ENCODE measurements around the gene AMZ1.
"Not testable (repeated sequence)": the region's sequence is repeated elsewhere in the genome, so short reads cannot be mapped to it uniquely, and the experiment has no call there.

The AMZ1 gene

GRCh38 chr7:2678454-2678853, 9.5 kb upstream of the AMZ1 start:
- H3K79me1 ChIP-seq (ENCODE audit: low read length); H3K18ac ChIP-seq (ENCODE audit: low read length); H3K79me2 ChIP-seq (ENCODE audit: control insufficient read depth, insufficient read depth, low read length); H4K5ac ChIP-seq (ENCODE audit: low read length); H3K27me3 ChIP-seq (ENCODE audit: insufficient read depth, low read length, poor library complexity); H4K8ac ChIP-seq (ENCODE audit: low read depth, low read length); H2BK15ac ChIP-seq (replicated peaks; ENCODE audit: low read depth); H3K4ac ChIP-seq (ENCODE audit: low read depth, low read length); H3K4me3 ChIP-seq (ENCODE audit: low read length); H3K27ac ChIP-seq (ENCODE audit: low read depth, low read length); H3K36me3 ChIP-seq (ENCODE audit: control insufficient read depth, insufficient read depth, low read length); H3K4me2 ChIP-seq (ENCODE audit: low read length); H3K56ac ChIP-seq (ENCODE audit: low read length); H2AK5ac ChIP-seq (ENCODE audit: low read length); DNase-seq; H2BK5ac ChIP-seq (ENCODE audit: low read length); H2BK120ac ChIP-seq (ENCODE audit: low read depth, low read length); H3K4me1 ChIP-seq (ENCODE audit: control insufficient read depth, low read depth, low read length); H3K9ac ChIP-seq (ENCODE audit: low read length); H3K23ac ChIP-seq (ENCODE audit: low read length): not testable (repeated sequence)
- no CpG with 5 or more reads among the region's 15 CpGs for WGBS (ENCODE audit: extremely low coverage, insufficient coverage, low lambda C conversion rate)

GRCh38 chr7:2679135-2680127, 8.6 kb upstream of the AMZ1 start:
- H3K36me3 ChIP-seq (ENCODE audit: control insufficient read depth, insufficient read depth, low read length); H3K79me1 ChIP-seq (ENCODE audit: low read length); H3K4ac ChIP-seq (ENCODE audit: low read depth, low read length); H3K27ac ChIP-seq (ENCODE audit: low read depth, low read length); H4K8ac ChIP-seq (ENCODE audit: low read depth, low read length); H3K56ac ChIP-seq (ENCODE audit: low read length); H2BK120ac ChIP-seq (ENCODE audit: low read depth, low read length); H3K23ac ChIP-seq (ENCODE audit: low read length); H3K18ac ChIP-seq (ENCODE audit: low read length); H3K4me3 ChIP-seq (ENCODE audit: low read length); H3K27me3 ChIP-seq (ENCODE audit: insufficient read depth, low read length, poor library complexity); H4K5ac ChIP-seq (ENCODE audit: low read length); H3K4me2 ChIP-seq (ENCODE audit: low read length); H3K4me1 ChIP-seq (ENCODE audit: control insufficient read depth, low read depth, low read length); H2BK15ac ChIP-seq (replicated peaks; ENCODE audit: low read depth); H2BK5ac ChIP-seq (ENCODE audit: low read length); H3K9ac ChIP-seq (ENCODE audit: low read length); H2AK5ac ChIP-seq (ENCODE audit: low read length); DNase-seq; H3K79me2 ChIP-seq (ENCODE audit: control insufficient read depth, insufficient read depth, low read length): not testable (repeated sequence)
- WGBS (ENCODE audit: extremely low coverage, insufficient coverage, low lambda C conversion rate), result no CpG with 5 or more reads among the region's 64 CpGs

GRCh38 chr7:2680256-2680655, 7.7 kb upstream of the AMZ1 start:
- Histone ChIP-seq H3K27me3 (ENCODE audit: insufficient read depth, low read length, poor library complexity) (no peaks in the 10 kb centered on the region), H3K36me3 (ENCODE audit: control insufficient read depth, insufficient read depth, low read length) (no peaks in the 10 kb centered on the region), H2BK120ac (ENCODE audit: low read depth, low read length) (no peak overlapping the region), H3K23ac (ENCODE audit: low read length) (no peak overlapping the region), H3K56ac (ENCODE audit: low read length) (no peak overlapping the region), H3K4me1 (ENCODE audit: control insufficient read depth, low read depth, low read length) (no peaks in the 10 kb centered on the region), H3K4me2 (ENCODE audit: low read length) (no peak overlapping the region), H3K4me3 (ENCODE audit: low read length) (no peak overlapping the region), H2BK5ac (ENCODE audit: low read length) (no peak overlapping the region), H4K5ac (ENCODE audit: low read length) (no peak overlapping the region), H2AK5ac (ENCODE audit: low read length) (no peak overlapping the region), H2BK15ac (replicated peaks; ENCODE audit: low read depth) (no peak overlapping the region), H3K79me1 (ENCODE audit: low read length) (no peaks in the 10 kb centered on the region), H3K18ac (ENCODE audit: low read length) (no peak overlapping the region), H3K9ac (ENCODE audit: low read length) (no peak overlapping the region), H3K79me2 (ENCODE audit: control insufficient read depth, insufficient read depth, low read length) (no peaks in the 10 kb centered on the region), H3K4ac (ENCODE audit: low read depth, low read length) (no peak overlapping the region), H4K8ac (ENCODE audit: low read depth, low read length) (no peak overlapping the region), H3K27ac (ENCODE audit: low read depth, low read length) (no peak overlapping the region)
- WGBS (ENCODE audit: extremely low coverage, insufficient coverage, low lambda C conversion rate), result no CpG with 5 or more reads among the region's 13 CpGs
- DNase-seq, result no peak

GRCh38 chr7:2680792-2681490, 7.1 kb upstream of the AMZ1 start:
- no peak overlapping the region for H4K8ac ChIP-seq (ENCODE audit: low read depth, low read length)
- H3K79me1 ChIP-seq (ENCODE audit: low read length), result no peaks in the 10 kb centered on the region
- no peak overlapping the region for H2BK5ac ChIP-seq (ENCODE audit: low read length)
- peak; percentile 81 for DNase-seq
- H3K79me2 ChIP-seq (ENCODE audit: control insufficient read depth, insufficient read depth, low read length), result no peaks in the 10 kb centered on the region
- H3K27me3 ChIP-seq (ENCODE audit: insufficient read depth, low read length, poor library complexity), result no peaks in the 10 kb centered on the region
- no peaks in the 10 kb centered on the region for H3K36me3 ChIP-seq (ENCODE audit: control insufficient read depth, insufficient read depth, low read length)
- H3K4ac ChIP-seq (ENCODE audit: low read depth, low read length), result no peak overlapping the region
- no CpG with 5 or more reads among the region's 27 CpGs for WGBS (ENCODE audit: extremely low coverage, insufficient coverage, low lambda C conversion rate)
- H3K27ac ChIP-seq (ENCODE audit: low read depth, low read length), result no peak overlapping the region
- no peak overlapping the region for H3K4me3 ChIP-seq (ENCODE audit: low read length)
- no peak overlapping the region for H3K18ac ChIP-seq (ENCODE audit: low read length)
- no peak overlapping the region for H2AK5ac ChIP-seq (ENCODE audit: low read length)
- no peak overlapping the region for H3K56ac ChIP-seq (ENCODE audit: low read length)
- H2BK120ac ChIP-seq (ENCODE audit: low read depth, low read length), result no peak overlapping the region
- no peak overlapping the region for H2BK15ac ChIP-seq (replicated peaks; ENCODE audit: low read depth)
- no peaks in the 10 kb centered on the region for H3K4me1 ChIP-seq (ENCODE audit: control insufficient read depth, low read depth, low read length)
- H3K23ac ChIP-seq (ENCODE audit: low read length), result peak overlapping the region; percentile 94
- no peak overlapping the region for H3K4me2 ChIP-seq (ENCODE audit: low read length)
- no peak overlapping the region for H4K5ac ChIP-seq (ENCODE audit: low read length)
- no peak overlapping the region for H3K9ac ChIP-seq (ENCODE audit: low read length)

- no peak overlapping the region for H3K4ac ChIP-seq (ENCODE audit: low read depth, low read length)
- H2BK120ac ChIP-seq (ENCODE audit: low read depth, low read length), result no peak overlapping the region
- H4K5ac ChIP-seq (ENCODE audit: low read length), result no peak overlapping the region
- no peak overlapping the region for H3K9ac ChIP-seq (ENCODE audit: low read length)
- H3K27me3 ChIP-seq (ENCODE audit: insufficient read depth, low read length, poor library complexity), result no peaks in the 10 kb centered on the region
- H3K18ac ChIP-seq (ENCODE audit: low read length), result no peak overlapping the region
- H3K36me3 ChIP-seq (ENCODE audit: control insufficient read depth, insufficient read depth, low read length), result no peaks in the 10 kb centered on the region
- no peak overlapping the region for H3K4me3 ChIP-seq (ENCODE audit: low read length)
- H3K23ac ChIP-seq (ENCODE audit: low read length), result no peak overlapping the region
- H3K79me1 ChIP-seq (ENCODE audit: low read length), result no peaks in the 10 kb centered on the region
- WGBS (ENCODE audit: extremely low coverage, insufficient coverage, low lambda C conversion rate), result no CpG with 5 or more reads among the region's 27 CpGs
- DNase-seq, result no peak
- H3K56ac ChIP-seq (ENCODE audit: low read length), result no peak overlapping the region
- H2BK5ac ChIP-seq (ENCODE audit: low read length), result no peak overlapping the region
- no peak overlapping the region for H3K27ac ChIP-seq (ENCODE audit: low read depth, low read length)
- H3K79me2 ChIP-seq (ENCODE audit: control insufficient read depth, insufficient read depth, low read length), result no peaks in the 10 kb centered on the region
- no peak overlapping the region for H4K8ac ChIP-seq (ENCODE audit: low read depth, low read length)
- no peaks in the 10 kb centered on the region for H3K4me1 ChIP-seq (ENCODE audit: control insufficient read depth, low read depth, low read length)
- H2BK15ac ChIP-seq (replicated peaks; ENCODE audit: low read depth), result no peak overlapping the region
- H3K4me2 ChIP-seq (ENCODE audit: low read length), result no peak overlapping the region
- H2AK5ac ChIP-seq (ENCODE audit: low read length), result no peak overlapping the region
Measured at GRCh38 chr7:2681929-2682799, 5.8 kb upstream of the AMZ1 start.
